ENCODE measurements around the gene SCEL. TPM values are rescaled to one million over a fixed set of nuclear protein-coding genes. Genes with fewer than 3 reads are reported as not detected.

SCEL gene
- total and polyA plus RNA-seq, 2 of the 8 experiments (the other 6 are each of a cell fraction or from before 2014, with no cell fraction given): not detected

GRCh38 chr13:77599351-77599750, 63.8 kb downstream of the SCEL start (continued):
- no peak for TF ChIP-seq NANOG (IDR thresholded peaks at IDR 0.05; ENCODE audit: insufficient read depth, low read depth, low read length, poor library complexity, severe bottlenecking)
- TF ChIP-seq RBBP5 (IDR thresholded peaks at IDR 0.05; ENCODE audit: borderline replicate concordance, low read depth, low read length): no peak
- no peak for TF ChIP-seq PHF8 (conservative IDR thresholded peaks at IDR 0.05; ENCODE audit: low read depth, low read length)
- TF ChIP-seq CHD7 (IDR thresholded peaks at IDR 0.05; ENCODE audit: insufficient replicate concordance, low read length): no peak
- no peak for TF ChIP-seq SIN3A (conservative IDR thresholded peaks at IDR 0.05 in 1 of 2, IDR thresholded peaks at IDR 0.05 in 1 of 2; ENCODE audit: low read depth in 1 of 2, low read length in 2 of 2)
- no peak for TF ChIP-seq TCF12 (IDR thresholded peaks at IDR 0.05; ENCODE audit: low read depth, low read length)
- no peak for TF ChIP-seq ATF2 (IDR thresholded peaks at IDR 0.05; ENCODE audit: low read length)
- TF ChIP-seq YY1 (IDR thresholded peaks at IDR 0.05; ENCODE audit: low read depth, low read length): no peak
